Cardiac fibroblast (primary cell): ENCODE results near the gene ZFYVE27.

Experiments
- DNase-seq, 2 donors: peaks; one replicate each; pipeline versions ENCODE4 v3.0.0 to v3.0.0-alpha.2; 2010; ENCODE audit warnings: low read depth in 2 of 2
- H3K4me3 ChIP-seq, 2 donors: replicated peaks in 1 of 2; 1 replicate in 1 of 2; 2 replicates in 1 of 2; pipeline ENCODE4 v1.5.1; 2011; ENCODE audit warnings: low read depth in 2 of 2, low read length in 2 of 2, mild to moderate bottlenecking in 2 of 2, moderate library complexity in 1 of 2
- CTCF ChIP-seq: IDR thresholded peaks from one replicate; pipeline ENCODE4 v1.5.1; 2011; ENCODE audit warnings: low read depth, mild to moderate bottlenecking, low read length, inconsistent platforms

Gene ZFYVE27

GRCh38 chr10:97726636-97727178, 10.2 kb upstream of the ZFYVE27 start:
- no peak for TF ChIP-seq CTCF
- H3K4me3 ChIP-seq: peak overlapping the region; percentile 9 to 19
- DNase-seq: peak; percentile 77 to 92

GRCh38 chr10:97729014-97729413, 7.9 kb upstream of the ZFYVE27 start:
- DNase-seq: no peak
- H3K4me3 ChIP-seq: no peak overlapping the region
- TF ChIP-seq CTCF: no peak

- TF ChIP-seq CTCF: peak; percentile 86
- peak; percentile 86 for DNase-seq
- H3K4me3 ChIP-seq: no peak overlapping the region
These were observed 5.4 kb upstream of the ZFYVE27 start for GRCh38 chr10:97731346-97732051.

GRCh38 chr10:97732052-97732359, 4.9 kb upstream of the ZFYVE27 start:
- DNase-seq: no peak
- H3K4me3 ChIP-seq: no peak overlapping the region
- TF ChIP-seq CTCF: no peak

GRCh38 chr10:97733256-97733655, 3.7 kb upstream of the ZFYVE27 start:
- TF ChIP-seq CTCF: no peak
- no peak overlapping the region for H3K4me3 ChIP-seq
- DNase-seq: peak in 1 of 2 donors; percentile 37

GRCh38 chr10:97734021-97734420, 2.9 kb upstream of the ZFYVE27 start:
- DNase-seq: no peak
- no peak for TF ChIP-seq CTCF
- H3K4me3 ChIP-seq: no peak overlapping the region
